ENCODE data around the gene TPCN2. TPM values are rescaled to one million over a fixed set of nuclear protein-coding genes. Genes with fewer than 3 reads are reported as not detected.
A peak's percentile ranks its signal among the peaks of the same experiment; 100 is the strongest.
"Not testable (repeated sequence)": the region's sequence is repeated elsewhere in the genome, so short reads cannot be mapped to it uniquely, and the experiment has no call there.

The TPCN2 gene
- total RNA-seq, 1 donor from 2014 or later = 19.1 TPM

- intact Hi-C loops (cut with micrococcal nuclease) = no loop called here
- Mint-ChIP-seq H3K27ac (no peak overlapping the region), H3K36me3 (ENCODE audit: low read depth) (peaks cover 4% of the 10 kb centered on the region), H3K27me3 (ENCODE audit: low read depth) (no peaks in the 10 kb centered on the region), H3K4me1 (ENCODE audit: low read depth) (peaks cover 4% of the 10 kb centered on the region), H3K4me3 (ENCODE audit: low read depth) (no peak overlapping the region), H3K9me3 (no peaks in the 10 kb centered on the region)
- no peak for DNase-seq (ENCODE audit: low spot score)
Observed at GRCh38 chr11:69071956-69072355, 23.2 kb downstream of the TPCN2 start.

GRCh38 chr11:69073469-69073868 lies 24.7 kb downstream of the TPCN2 start:
- H3K36me3 Mint-ChIP-seq (ENCODE audit: low read depth) = peaks cover 4% of the 10 kb centered on the region
- H3K4me3 Mint-ChIP-seq (ENCODE audit: low read depth) = no peak overlapping the region
- H3K9me3 Mint-ChIP-seq = no peaks in the 10 kb centered on the region
- DNase-seq (ENCODE audit: low spot score) = no peak
- H3K4me1 Mint-ChIP-seq (ENCODE audit: low read depth) = peaks cover 4% of the 10 kb centered on the region
- no peak overlapping the region for H3K27ac Mint-ChIP-seq
- H3K27me3 Mint-ChIP-seq (ENCODE audit: low read depth) = no peaks in the 10 kb centered on the region
- intact Hi-C loops (cut with micrococcal nuclease) = no loop called here

- intact Hi-C loops (cut with micrococcal nuclease) = no loop called here
- Mint-ChIP-seq H3K9me3 (no peaks in the 10 kb centered on the region), H3K27me3 (ENCODE audit: low read depth) (no peaks in the 10 kb centered on the region), H3K27ac (no peak overlapping the region), H3K4me3 (ENCODE audit: low read depth) (no peak overlapping the region), H3K36me3 (ENCODE audit: low read depth) (peaks cover 4% of the 10 kb centered on the region), H3K4me1 (ENCODE audit: low read depth) (peaks cover 4% of the 10 kb centered on the region)
- DNase-seq (ENCODE audit: low spot score) = no peak
Observed at GRCh38 chr11:69074375-69075140, 25.8 kb downstream of the TPCN2 start.

- Mint-ChIP-seq H3K4me1 (ENCODE audit: low read depth) (peaks cover 8% of the 10 kb centered on the region), H3K27ac (no peak overlapping the region), H3K27me3 (ENCODE audit: low read depth) (no peaks in the 10 kb centered on the region), H3K4me3 (ENCODE audit: low read depth) (no peak overlapping the region), H3K9me3 (no peaks in the 10 kb centered on the region), H3K36me3 (ENCODE audit: low read depth) (no peaks in the 10 kb centered on the region)
- no peak for DNase-seq (ENCODE audit: low spot score)
- intact Hi-C loops (cut with micrococcal nuclease) = no loop called here
Observed at GRCh38 chr11:69075421-69076128, 26.8 kb downstream of the TPCN2 start.

GRCh38 chr11:69076129-69076791 lies 27.5 kb downstream of the TPCN2 start:
- Mint-ChIP-seq H3K27ac (no peak overlapping the region), H3K4me3 (ENCODE audit: low read depth) (no peak overlapping the region), H3K9me3 (no peaks in the 10 kb centered on the region), H3K36me3 (ENCODE audit: low read depth) (no peaks in the 10 kb centered on the region), H3K27me3 (ENCODE audit: low read depth) (no peaks in the 10 kb centered on the region), H3K4me1 (ENCODE audit: low read depth) (peaks cover 9% of the 10 kb centered on the region)
- DNase-seq (ENCODE audit: low spot score) = no peak
- intact Hi-C loops (cut with micrococcal nuclease) = no loop called here

- H3K9me3 Mint-ChIP-seq = not testable (repeated sequence)
Observed at GRCh38 chr11:69076977-69077376, 28.2 kb downstream of the TPCN2 start.

GRCh38 chr11:69078508-69078907 lies 29.8 kb downstream of the TPCN2 start:
- intact Hi-C loops (cut with micrococcal nuclease) = no loop called here
- H3K27ac Mint-ChIP-seq = no peak overlapping the region
- H3K9me3 Mint-ChIP-seq = no peaks in the 10 kb centered on the region
- H3K4me1 Mint-ChIP-seq (ENCODE audit: low read depth) = peaks cover 9% of the 10 kb centered on the region
- H3K27me3 Mint-ChIP-seq (ENCODE audit: low read depth) = no peaks in the 10 kb centered on the region
- DNase-seq (ENCODE audit: low spot score) = no peak
- H3K4me3 Mint-ChIP-seq (ENCODE audit: low read depth) = no peak overlapping the region
- H3K36me3 Mint-ChIP-seq (ENCODE audit: low read depth) = peaks cover 4% of the 10 kb centered on the region

More at GRCh38 chr11:69076977-69077376, 28.2 kb downstream of the TPCN2 start:
- H3K4me1 Mint-ChIP-seq (ENCODE audit: low read depth); H3K27me3 Mint-ChIP-seq (ENCODE audit: low read depth); H3K27ac Mint-ChIP-seq; H3K4me3 Mint-ChIP-seq (ENCODE audit: low read depth); H3K36me3 Mint-ChIP-seq (ENCODE audit: low read depth); intact Hi-C loops (cut with micrococcal nuclease); DNase-seq (ENCODE audit: low spot score): not testable (repeated sequence)

GRCh38 chr11:69078930-69079605 lies 30.3 kb downstream of the TPCN2 start:
- H3K27me3 Mint-ChIP-seq (ENCODE audit: low read depth) = no peaks in the 10 kb centered on the region
- intact Hi-C loops (cut with micrococcal nuclease) = no loop called here
- H3K4me1 Mint-ChIP-seq (ENCODE audit: low read depth) = peaks cover 9% of the 10 kb centered on the region
- H3K36me3 Mint-ChIP-seq (ENCODE audit: low read depth) = peaks cover 4% of the 10 kb centered on the region
- DNase-seq (ENCODE audit: low spot score) = no peak
- H3K4me3 Mint-ChIP-seq (ENCODE audit: low read depth) = no peak overlapping the region
- no peaks in the 10 kb centered on the region for H3K9me3 Mint-ChIP-seq
- H3K27ac Mint-ChIP-seq = no peak overlapping the region

GRCh38 chr11:69079661-69080256 lies 31.0 kb downstream of the TPCN2 start:
- Mint-ChIP-seq H3K27me3 (ENCODE audit: low read depth) (no peaks in the 10 kb centered on the region), H3K4me1 (ENCODE audit: low read depth) (peaks cover 9% of the 10 kb centered on the region), H3K4me3 (ENCODE audit: low read depth) (no peak overlapping the region), H3K27ac (no peak overlapping the region), H3K36me3 (ENCODE audit: low read depth) (peaks cover 4% of the 10 kb centered on the region), H3K9me3 (no peaks in the 10 kb centered on the region)
- intact Hi-C loops (cut with micrococcal nuclease) = no loop called here
- no peak for DNase-seq (ENCODE audit: low spot score)

GRCh38 chr11:69080257-69080995 lies 31.7 kb downstream of the TPCN2 start:
- peak overlapping the region; percentile 22 for H3K27ac Mint-ChIP-seq
- no peaks in the 10 kb centered on the region for H3K9me3 Mint-ChIP-seq
- peaks cover 9% of the 10 kb centered on the region for H3K4me1 Mint-ChIP-seq (ENCODE audit: low read depth)
- H3K4me3 Mint-ChIP-seq (ENCODE audit: low read depth) = no peak overlapping the region
- H3K36me3 Mint-ChIP-seq (ENCODE audit: low read depth) = peaks cover 4% of the 10 kb centered on the region
- no peak for DNase-seq (ENCODE audit: low spot score)
- intact Hi-C loops (cut with micrococcal nuclease) = no loop called here
- H3K27me3 Mint-ChIP-seq (ENCODE audit: low read depth) = no peaks in the 10 kb centered on the region

GRCh38 chr11:69081180-69081579 lies 32.4 kb downstream of the TPCN2 start:
- H3K4me1 Mint-ChIP-seq (ENCODE audit: low read depth) = peaks cover 5% of the 10 kb centered on the region
- no peak overlapping the region for H3K27ac Mint-ChIP-seq
- intact Hi-C loops (cut with micrococcal nuclease) = no loop called here
- H3K4me3 Mint-ChIP-seq (ENCODE audit: low read depth) = no peak overlapping the region
- H3K36me3 Mint-ChIP-seq (ENCODE audit: low read depth) = peaks cover 4% of the 10 kb centered on the region
- H3K9me3 Mint-ChIP-seq = no peaks in the 10 kb centered on the region
- DNase-seq (ENCODE audit: low spot score) = no peak
- no peaks in the 10 kb centered on the region for H3K27me3 Mint-ChIP-seq (ENCODE audit: low read depth)

Data from activated T-helper 2 cell treated with anti-CD3 and anti-CD28 coated beads, Interferon-gamma antibody, Interleukin-2, Interleukin-4, amounts not matched to agents 10 μg/mL and 5 μg/mL and 100 μg/mL, durations not matched to agents 14 hours and 24 hours and 36 hours (primary cell).